Measurements from ENCODE around the gene DGKH. TPM values are rescaled to one million over a fixed set of nuclear protein-coding genes. Genes with fewer than 3 reads are reported as not detected.
"Not testable (repeated sequence)": the region's sequence is repeated elsewhere in the genome, so short reads cannot be mapped to it uniquely, and the experiment has no call there.

The DGKH gene
- total RNA-seq, 1 experiment from 2014 or later = 11.3 TPM

GRCh38 chr13:42119875-42120274 is 71.4 kb downstream of the DGKH start:
- Histone ChIP-seq H3K36me3 (no peaks in the 10 kb centered on the region), H3K4me3 (no peak overlapping the region), H3K9me3 (replicated peaks) (no peaks in the 10 kb centered on the region), H3K4me1 (replicated peaks) (no peaks in the 10 kb centered on the region), H3K27me3 (replicated peaks) (no peaks in the 10 kb centered on the region), H3K27ac (no peak overlapping the region)
- DNase-seq (ENCODE audit: low read depth in 1 of 2, low spot score in 2 of 2) = no peak

- no peaks in the 10 kb centered on the region for H3K27me3 ChIP-seq (replicated peaks)
- H3K4me1 ChIP-seq (replicated peaks) = no peaks in the 10 kb centered on the region
- peaks cover 10% of the 10 kb centered on the region for H3K36me3 ChIP-seq
- no peaks in the 10 kb centered on the region for H3K9me3 ChIP-seq (replicated peaks)
- DNase-seq (ENCODE audit: low read depth in 1 of 2, low spot score in 2 of 2) = no peak
- H3K27ac ChIP-seq = no peak overlapping the region
- H3K4me3 ChIP-seq = no peak overlapping the region
These were observed 75.2 kb downstream of the DGKH start for GRCh38 chr13:42123600-42123999.

- H3K4me1 ChIP-seq (replicated peaks) = no peaks in the 10 kb centered on the region
These were observed 76.6 kb downstream of the DGKH start for GRCh38 chr13:42125046-42125445.

GRCh38 chr13:42127047-42127446 is 78.6 kb downstream of the DGKH start:
- Histone ChIP-seq H3K4me1 (replicated peaks) (no peaks in the 10 kb centered on the region), H3K27me3 (replicated peaks) (no peaks in the 10 kb centered on the region), H3K27ac (no peak overlapping the region), H3K4me3 (no peak overlapping the region), H3K36me3 (peaks cover 17% of the 10 kb centered on the region), H3K9me3 (replicated peaks) (no peaks in the 10 kb centered on the region)
- no peak for DNase-seq (ENCODE audit: low read depth in 1 of 2, low spot score in 2 of 2)

More at GRCh38 chr13:42125046-42125445, 76.6 kb downstream of the DGKH start:
- no peak for DNase-seq (ENCODE audit: low read depth in 1 of 2, low spot score in 2 of 2)
- H3K4me3 ChIP-seq = no peak overlapping the region
- H3K36me3 ChIP-seq = peaks cover 14% of the 10 kb centered on the region
- no peak overlapping the region for H3K27ac ChIP-seq
- no peaks in the 10 kb centered on the region for H3K9me3 ChIP-seq (replicated peaks)
- no peaks in the 10 kb centered on the region for H3K27me3 ChIP-seq (replicated peaks)

- no peaks in the 10 kb centered on the region for H3K27me3 ChIP-seq (replicated peaks)
- DNase-seq (ENCODE audit: low read depth in 1 of 2, low spot score in 2 of 2) = no peak
- H3K4me1 ChIP-seq (replicated peaks) = peaks cover 10% of the 10 kb centered on the region
- no peaks in the 10 kb centered on the region for H3K9me3 ChIP-seq (replicated peaks)
- H3K36me3 ChIP-seq = peaks cover 22% of the 10 kb centered on the region
- H3K4me3 ChIP-seq = no peak overlapping the region
- H3K27ac ChIP-seq = no peak overlapping the region
These were observed 80.6 kb downstream of the DGKH start for GRCh38 chr13:42129033-42129432.

- peaks cover 28% of the 10 kb centered on the region for H3K4me1 ChIP-seq (replicated peaks)
- no peak for DNase-seq (ENCODE audit: low read depth in 1 of 2, low spot score in 2 of 2)
- H3K4me3 ChIP-seq = no peak overlapping the region
- no peaks in the 10 kb centered on the region for H3K9me3 ChIP-seq (replicated peaks)
- no peaks in the 10 kb centered on the region for H3K27me3 ChIP-seq (replicated peaks)
- H3K36me3 ChIP-seq = peaks cover 8% of the 10 kb centered on the region; the same call in 1 of the 2 replicates
- H3K27ac ChIP-seq = no peak overlapping the region
These were observed 88.1 kb downstream of the DGKH start for GRCh38 chr13:42136518-42136917.

- H3K9me3 ChIP-seq (replicated peaks) = no peaks in the 10 kb centered on the region
- H3K4me1 ChIP-seq (replicated peaks) = peaks cover 28% of the 10 kb centered on the region
- no peaks in the 10 kb centered on the region for H3K36me3 ChIP-seq
- no peak for DNase-seq (ENCODE audit: low read depth in 1 of 2, low spot score in 2 of 2)
- no peak overlapping the region for H3K27ac ChIP-seq
- no peaks in the 10 kb centered on the region for H3K27me3 ChIP-seq (replicated peaks)
- H3K4me3 ChIP-seq = no peak overlapping the region
These were observed 89.5 kb downstream of the DGKH start for GRCh38 chr13:42137856-42138537.

- Histone ChIP-seq H3K4me3 (no peak overlapping the region), H3K27ac (no peak overlapping the region), H3K27me3 (replicated peaks) (no peaks in the 10 kb centered on the region), H3K36me3 (no peaks in the 10 kb centered on the region), H3K4me1 (replicated peaks) (peaks cover 6% of the 10 kb centered on the region), H3K9me3 (replicated peaks) (no peaks in the 10 kb centered on the region)
- no peak for DNase-seq (ENCODE audit: low read depth in 1 of 2, low spot score in 2 of 2)
These were observed 92.0 kb downstream of the DGKH start for GRCh38 chr13:42140494-42140893.

- H3K4me3 ChIP-seq; H3K27me3 ChIP-seq (replicated peaks); H3K9me3 ChIP-seq (replicated peaks); H3K4me1 ChIP-seq (replicated peaks); H3K27ac ChIP-seq; H3K36me3 ChIP-seq; DNase-seq (ENCODE audit: low read depth in 1 of 2, low spot score in 2 of 2): not testable (repeated sequence)
These were observed 92.6 kb downstream of the DGKH start for GRCh38 chr13:42141052-42141451.

- Histone ChIP-seq H3K27ac (no peak overlapping the region), H3K27me3 (replicated peaks) (no peaks in the 10 kb centered on the region), H3K4me3 (no peak overlapping the region), H3K4me1 (replicated peaks) (no peaks in the 10 kb centered on the region), H3K9me3 (replicated peaks) (no peaks in the 10 kb centered on the region), H3K36me3 (0 out of 2 replicates have a peak, but pooled peaks cover 2% of the 10 kb centered on the region)
- DNase-seq (ENCODE audit: low read depth in 1 of 2, low spot score in 2 of 2) = no peak
These were observed 97.9 kb downstream of the DGKH start for GRCh38 chr13:42146359-42146758.

- no peak overlapping the region for H3K27ac ChIP-seq
- H3K4me1 ChIP-seq (replicated peaks) = peaks cover 7% of the 10 kb centered on the region
- no peaks in the 10 kb centered on the region for H3K9me3 ChIP-seq (replicated peaks)
- H3K4me3 ChIP-seq = no peak overlapping the region
- no peaks in the 10 kb centered on the region for H3K27me3 ChIP-seq (replicated peaks)
- 0 out of 2 replicates have a peak, but pooled peaks cover 2% of the 10 kb centered on the region for H3K36me3 ChIP-seq
- no peak for DNase-seq (ENCODE audit: low read depth in 1 of 2, low spot score in 2 of 2)
These were observed 100.1 kb downstream of the DGKH start for GRCh38 chr13:42148538-42148937.

GRCh38 chr13:42149136-42149535 is 100.7 kb downstream of the DGKH start:
- Histone ChIP-seq H3K4me3 (no peak overlapping the region), H3K36me3 (0 out of 2 replicates have a peak, but pooled peaks cover 2% of the 10 kb centered on the region), H3K27ac (no peak overlapping the region), H3K4me1 (replicated peaks) (peaks cover 10% of the 10 kb centered on the region), H3K27me3 (replicated peaks) (no peaks in the 10 kb centered on the region), H3K9me3 (replicated peaks) (no peaks in the 10 kb centered on the region)
- DNase-seq (ENCODE audit: low read depth in 1 of 2, low spot score in 2 of 2) = no peak

GRCh38 chr13:42151781-42152180 is 103.3 kb downstream of the DGKH start:
- no peak for DNase-seq (ENCODE audit: low read depth in 1 of 2, low spot score in 2 of 2)
- H3K27ac ChIP-seq = no peak overlapping the region
- peaks cover 8% of the 10 kb centered on the region for H3K36me3 ChIP-seq
- H3K4me3 ChIP-seq = no peak overlapping the region
- H3K27me3 ChIP-seq (replicated peaks) = no peaks in the 10 kb centered on the region
- H3K4me1 ChIP-seq (replicated peaks) = peaks cover 10% of the 10 kb centered on the region
- H3K9me3 ChIP-seq (replicated peaks) = no peaks in the 10 kb centered on the region

- no peaks in the 10 kb centered on the region for H3K9me3 ChIP-seq (replicated peaks)
- DNase-seq (ENCODE audit: low read depth in 1 of 2, low spot score in 2 of 2) = no peak
- no peak overlapping the region for H3K4me3 ChIP-seq
- H3K27me3 ChIP-seq (replicated peaks) = no peaks in the 10 kb centered on the region
- no peak overlapping the region for H3K27ac ChIP-seq
- peaks cover 8% of the 10 kb centered on the region for H3K36me3 ChIP-seq
- peaks cover 10% of the 10 kb centered on the region for H3K4me1 ChIP-seq (replicated peaks)
These were observed 104.0 kb downstream of the DGKH start for GRCh38 chr13:42152495-42152894.

All from SJSA1 (cell line).